WTC11 (cell line): ENCODE data around the gene GOLT1A. TPM values are rescaled to one million over a fixed set of nuclear protein-coding genes. Genes with fewer than 3 reads are reported as not detected.

ENCODE experiments used
- ATAC-seq: fragments of 200-7000 bp; cut with Tn5 transposase; 2 replicates; pipeline ENCODE4 v1.10.0; 2021; ENCODE audit warnings: mild to moderate bottlenecking, moderate library complexity
- CTCF ChIA-PET: fragments of 300-600 bp; sonication (Branson Sonifier 250); formaldehyde crosslinking; loops from one replicate; lab custom pipeline; 2021; ENCODE audit warnings: antibody characterized with exemption; lab: Charles Lee
- POLR2A ChIA-PET: fragments of 350-600 bp; sonication (Branson Sonifier 250); formaldehyde crosslinking; loops from one replicate; lab custom pipeline; 2021; ENCODE audit warnings: antibody characterized with exemption; lab: Charles Lee
- DNase-seq: peaks from one replicate; pipeline ENCODE4 v3.0.0; 2021; ENCODE audit warnings: low spot score
- H3K27ac Mint-ChIP-seq: 2 replicates; pipeline ENCODE4 v1.8.0; 2021; ENCODE audit warnings: mixed read lengths
- H3K27me3 Mint-ChIP-seq: 2 replicates; pipeline ENCODE4 v1.8.0; 2021; ENCODE audit warnings: low read depth, mild to moderate bottlenecking, moderate library complexity, mixed read lengths
- H3K36me3 Mint-ChIP-seq: 2 replicates; pipeline ENCODE4 v1.8.0; 2021; ENCODE audit warnings: mixed read lengths
- H3K4me1 Mint-ChIP-seq: 2 replicates; pipeline ENCODE4 v1.8.0; 2022; ENCODE audit warnings: mixed read lengths
- H3K4me3 Mint-ChIP-seq: 2 replicates; pipeline ENCODE4 v1.8.0; 2021; ENCODE audit warnings: mild to moderate bottlenecking, moderate library complexity, mixed read lengths
- H3K9me3 Mint-ChIP-seq: 2 replicates; pipeline ENCODE4 v1.8.0; 2021; ENCODE audit warnings: mixed read lengths
- AFF4 ChIP-seq: sonication (generic); formaldehyde crosslinking; IDR thresholded peaks from 2 replicates; pipeline ENCODE4 v1.8.1; 2023; ENCODE audit warnings: mild to moderate bottlenecking, missing genetic modification reagents, borderline replicate concordance
- EMX1 ChIP-seq: fragments of 250-450 bp; sonication (Bioruptor Pico); IDR thresholded peaks from 2 replicates; pipeline ENCODE4 v1.8.0; 2021; ENCODE audit warnings: mild to moderate bottlenecking
- ESRRA ChIP-seq: sonication (generic); formaldehyde crosslinking; IDR thresholded peaks from 2 replicates; pipeline ENCODE4 v1.8.1; 2022; ENCODE audit warnings: mild to moderate bottlenecking, missing genetic modification reagents, borderline replicate concordance
- FOXJ3 ChIP-seq: sonication (generic); formaldehyde crosslinking; IDR thresholded peaks from 2 replicates; pipeline ENCODE4 v1.9.0; 2021; ENCODE audit warnings: missing genetic modification reagents, mild to moderate bottlenecking, borderline replicate concordance
- FOXP4 ChIP-seq: sonication (generic); formaldehyde crosslinking; IDR thresholded peaks from 2 replicates; pipeline ENCODE4 v1.8.0; 2022; ENCODE audit warnings: mild to moderate bottlenecking, missing genetic modification reagents
- GABPB1 ChIP-seq: sonication (generic); formaldehyde crosslinking; IDR thresholded peaks from 2 replicates; pipeline ENCODE4 v1.8.1; 2023; ENCODE audit warnings: mild to moderate bottlenecking, missing genetic modification reagents
- HMGXB4 ChIP-seq: sonication (generic); formaldehyde crosslinking; IDR thresholded peaks from 2 replicates; pipeline ENCODE4 v1.8.1; 2023; ENCODE audit warnings: mild to moderate bottlenecking, moderate library complexity, missing genetic modification reagents
- IRF2 ChIP-seq: sonication (generic); formaldehyde crosslinking; IDR thresholded peaks from 2 replicates; pipeline ENCODE4 v1.8.0; 2022; ENCODE audit warnings: low read depth, missing genetic modification reagents, borderline replicate concordance
- JAZF1 ChIP-seq: fragments of 250-450 bp; sonication (Bioruptor Pico); IDR thresholded peaks from 2 replicates; pipeline ENCODE4 v1.9.0; 2021; ENCODE audit warnings: moderate library complexity, mild to moderate bottlenecking, inconsistent platforms
- JUN ChIP-seq: sonication (generic); formaldehyde crosslinking; IDR thresholded peaks from 2 replicates; pipeline ENCODE4 v1.8.0; 2023; ENCODE audit warnings: mild to moderate bottlenecking, missing genetic modification reagents
- NR3C1 ChIP-seq: sonication (generic); formaldehyde crosslinking; conservative IDR thresholded peaks from 2 replicates; pipeline ENCODE4 v1.8.1; 2023; ENCODE audit warnings: low read depth, mild to moderate bottlenecking, missing genetic modification reagents
- ZNF263 ChIP-seq: sonication (generic); formaldehyde crosslinking; IDR thresholded peaks from 2 replicates; pipeline ENCODE4 v1.8.1; 2022; ENCODE audit warnings: low read depth, mild to moderate bottlenecking, moderate library complexity, missing genetic modification reagents
- total RNA-seq: library from RNA; stranded (reverse); gene quantifications from 3 replicates; pipeline ENCODE4 v1.2.3, GENCODE V29; 2021
- TF ChIP-seq, protein P1 (sequence below): sonication (generic); formaldehyde crosslinking; IDR thresholded peaks from 2 replicates; pipeline ENCODE4 v1.8.0; 2022; ENCODE audit warnings: mild to moderate bottlenecking, missing genetic modification reagents
- TF ChIP-seq, protein P2 (sequence below): fragments of 200-600 bp; IDR thresholded peaks from 2 replicates; pipeline ENCODE4 v1.8.0; 2022; ENCODE audit warnings: antibody characterized with exemption
- TF ChIP-seq, protein P3 (sequence below): sonication (generic); formaldehyde crosslinking; IDR thresholded peaks from 2 replicates; pipeline ENCODE4 v1.8.1; 2022; ENCODE audit warnings: mild to moderate bottlenecking, moderate library complexity, missing genetic modification reagents

The GOLT1A gene
- total RNA-seq, 1 experiment from 2014 or later, result 6.5 TPM

DNA sequence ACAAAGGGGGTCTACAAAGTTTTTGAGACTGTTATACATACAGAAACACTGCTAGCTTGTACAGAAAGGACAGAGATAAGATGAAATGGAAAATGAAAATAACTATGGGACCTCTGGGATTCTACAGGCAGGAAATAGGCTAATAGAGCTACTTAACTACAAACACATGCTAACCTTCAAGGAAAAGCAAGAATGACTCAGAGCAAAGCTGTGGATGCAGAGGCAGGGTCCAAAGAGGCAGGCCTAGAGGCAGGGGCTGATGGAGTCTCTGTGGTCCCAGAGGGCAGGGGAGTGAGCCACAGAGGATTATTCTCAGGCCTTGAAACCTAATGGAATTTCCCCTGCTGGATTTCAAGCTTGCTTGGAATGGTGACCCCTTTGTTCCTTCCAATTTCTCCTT lies 18.7 kb upstream of the GOLT1A start (continued):
- TF ChIP-seq FOXJ3 (no peak), JAZF1 (CRISPR knock-in tag) (no peak), GABPB1 (CRISPR knock-in tag) (no peak)
- TF ChIP-seq, all 79 proteins: peak for 0

DNA sequence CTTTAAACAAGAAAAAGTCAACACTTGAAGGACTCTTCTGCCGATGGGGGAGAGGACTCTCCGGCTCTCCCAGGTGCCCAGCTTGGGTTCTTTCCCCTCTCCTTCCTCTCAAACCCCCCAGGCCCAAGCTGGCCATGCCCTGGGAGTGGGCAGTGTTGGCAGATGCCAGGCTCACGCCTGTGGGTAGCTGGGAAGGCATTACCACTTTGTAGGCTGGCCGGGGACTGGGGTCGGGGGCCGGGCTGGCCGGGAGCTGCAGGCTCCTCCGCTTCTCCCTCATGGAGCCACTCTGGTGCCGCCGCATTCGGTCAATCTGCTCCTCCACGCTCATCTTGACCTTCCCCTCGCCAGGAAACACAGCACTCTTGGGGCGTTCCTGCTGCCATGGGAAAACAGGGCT lies 16.4 kb upstream of the GOLT1A start:
- CTCF ChIA-PET, result interaction anchor here (0.8 to 3.4 kb wide), 6 partner anchors 16 to 168 kb away, joined by 3 to 11 read pairs (median 6); no protein-coding TSS in a partner anchor
- peaks cover 5% of the 10 kb centered on the region for H3K9me3 Mint-ChIP-seq
- DNase-seq, result no peak
- H3K27me3 Mint-ChIP-seq, result no peaks in the 10 kb centered on the region
- TF ChIP-seq JAZF1 (CRISPR knock-in tag), result no peak
- TF ChIP-seq AFF4, result no peak
- H3K27ac Mint-ChIP-seq, result no peak overlapping the region
- ATAC-seq, result no peak
- H3K36me3 Mint-ChIP-seq, result peaks cover 13% of the 10 kb centered on the region
- peaks cover 7% of the 10 kb centered on the region for H3K4me1 Mint-ChIP-seq
- POLR2A ChIA-PET, result no interaction called here
- no peak overlapping the region for H3K4me3 Mint-ChIP-seq

DNA sequence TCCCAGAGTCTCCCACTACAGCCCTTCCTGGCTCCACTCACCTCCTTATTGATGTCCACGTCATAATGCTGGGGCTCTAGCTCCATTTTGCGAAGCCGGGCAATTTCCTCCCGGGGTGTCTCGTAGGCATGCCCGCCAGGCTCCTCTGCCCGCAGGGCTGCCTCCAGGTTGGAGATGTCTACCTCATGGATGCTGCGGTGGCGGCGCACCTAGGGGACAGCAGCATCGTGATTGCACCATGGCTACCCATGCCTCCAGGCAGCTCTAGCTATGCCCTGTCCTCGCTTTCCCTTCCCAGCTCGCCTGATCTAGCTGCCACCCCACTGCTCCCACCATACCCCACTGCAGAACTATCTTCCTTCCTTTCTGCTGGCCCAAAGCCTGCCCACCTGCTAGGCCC lies 15.1 kb upstream of the GOLT1A start:
- CTCF ChIA-PET, result interaction anchor here (1.3 to 3.4 kb wide), 5 partner anchors 14 to 149 kb away, joined by 4 to 11 read pairs (median 7); partner anchors contain the start of gene GOLT1A
- peaks cover 7% of the 10 kb centered on the region for H3K4me1 Mint-ChIP-seq
- no peak overlapping the region for H3K4me3 Mint-ChIP-seq
- peaks cover 4% of the 10 kb centered on the region for H3K9me3 Mint-ChIP-seq
- H3K36me3 Mint-ChIP-seq, result peaks cover 9% of the 10 kb centered on the region
- no peak overlapping the region for H3K27ac Mint-ChIP-seq
- POLR2A ChIA-PET, result no interaction called here
- DNase-seq (no peak), ATAC-seq (no peak)
- H3K27me3 Mint-ChIP-seq, result no peaks in the 10 kb centered on the region
- TF ChIP-seq, protein P1, sequence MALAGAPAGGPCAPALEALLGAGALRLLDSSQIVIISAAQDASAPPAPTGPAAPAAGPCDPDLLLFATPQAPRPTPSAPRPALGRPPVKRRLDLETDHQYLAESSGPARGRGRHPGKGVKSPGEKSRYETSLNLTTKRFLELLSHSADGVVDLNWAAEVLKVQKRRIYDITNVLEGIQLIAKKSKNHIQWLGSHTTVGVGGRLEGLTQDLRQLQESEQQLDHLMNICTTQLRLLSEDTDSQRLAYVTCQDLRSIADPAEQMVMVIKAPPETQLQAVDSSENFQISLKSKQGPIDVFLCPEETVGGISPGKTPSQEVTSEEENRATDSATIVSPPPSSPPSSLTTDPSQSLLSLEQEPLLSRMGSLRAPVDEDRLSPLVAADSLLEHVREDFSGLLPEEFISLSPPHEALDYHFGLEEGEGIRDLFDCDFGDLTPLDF, result no peak
- no peak for TF ChIP-seq NR3C1 (CRISPR knock-in tag)
- TF ChIP-seq IRF2 (CRISPR knock-in tag), result no peak
- TF ChIP-seq JUN (CRISPR knock-in tag), result no peak
- TF ChIP-seq, protein P2, sequence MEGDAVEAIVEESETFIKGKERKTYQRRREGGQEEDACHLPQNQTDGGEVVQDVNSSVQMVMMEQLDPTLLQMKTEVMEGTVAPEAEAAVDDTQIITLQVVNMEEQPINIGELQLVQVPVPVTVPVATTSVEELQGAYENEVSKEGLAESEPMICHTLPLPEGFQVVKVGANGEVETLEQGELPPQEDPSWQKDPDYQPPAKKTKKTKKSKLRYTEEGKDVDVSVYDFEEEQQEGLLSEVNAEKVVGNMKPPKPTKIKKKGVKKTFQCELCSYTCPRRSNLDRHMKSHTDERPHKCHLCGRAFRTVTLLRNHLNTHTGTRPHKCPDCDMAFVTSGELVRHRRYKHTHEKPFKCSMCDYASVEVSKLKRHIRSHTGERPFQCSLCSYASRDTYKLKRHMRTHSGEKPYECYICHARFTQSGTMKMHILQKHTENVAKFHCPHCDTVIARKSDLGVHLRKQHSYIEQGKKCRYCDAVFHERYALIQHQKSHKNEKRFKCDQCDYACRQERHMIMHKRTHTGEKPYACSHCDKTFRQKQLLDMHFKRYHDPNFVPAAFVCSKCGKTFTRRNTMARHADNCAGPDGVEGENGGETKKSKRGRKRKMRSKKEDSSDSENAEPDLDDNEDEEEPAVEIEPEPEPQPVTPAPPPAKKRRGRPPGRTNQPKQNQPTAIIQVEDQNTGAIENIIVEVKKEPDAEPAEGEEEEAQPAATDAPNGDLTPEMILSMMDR, result no peak
- TF ChIP-seq ESRRA (CRISPR knock-in tag), result no peak
- TF ChIP-seq FOXP4, result no peak
- no peak for TF ChIP-seq HMGXB4 (CRISPR knock-in tag)
- TF ChIP-seq ZNF263 (CRISPR knock-in tag), result no peak
- TF ChIP-seq EMX1 (CRISPR knock-in tag), result no peak
- TF ChIP-seq, protein P3, sequence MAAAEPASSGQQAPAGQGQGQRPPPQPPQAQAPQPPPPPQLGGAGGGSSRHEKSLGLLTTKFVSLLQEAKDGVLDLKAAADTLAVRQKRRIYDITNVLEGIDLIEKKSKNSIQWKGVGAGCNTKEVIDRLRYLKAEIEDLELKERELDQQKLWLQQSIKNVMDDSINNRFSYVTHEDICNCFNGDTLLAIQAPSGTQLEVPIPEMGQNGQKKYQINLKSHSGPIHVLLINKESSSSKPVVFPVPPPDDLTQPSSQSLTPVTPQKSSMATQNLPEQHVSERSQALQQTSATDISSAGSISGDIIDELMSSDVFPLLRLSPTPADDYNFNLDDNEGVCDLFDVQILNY (CRISPR knock-in tag), result no peak
- TF ChIP-seq AFF4, result no peak
